Heart left ventricle (tissue), 16 donors: ENCODE measurements around the gene ACTN2. TPM values are rescaled to one million over a fixed set of nuclear protein-coding genes. Genes with fewer than 3 reads are reported as not detected.
"Not testable (repeated sequence)": the region's sequence is repeated elsewhere in the genome, so short reads cannot be mapped to it uniquely, and the experiment has no call there.

Experiments used
- ATAC-seq, 4 donors: fragments of 200-7000 bp; cut with Tn5 transposase; one replicate each; pipeline ENCODE4 v1.9.1; 2020 to 2022; ENCODE audit warnings: moderate library complexity in 4 of 4, mild to moderate bottlenecking in 3 of 4, moderate number of reproducible peaks in 1 of 4
- DNase-seq, 5 donors: peaks; one replicate each; pipeline ENCODE4 v3.0.0-alpha.2; 2020
- H3K27ac ChIP-seq, 12 donors: fragments of 200-600 bp; sonication (generic) in 4 of 12; one replicate each; pipeline versions ENCODE4 v1.5.0 to v1.8.0; 2016 to 2022; ENCODE audit warnings: mild to moderate bottlenecking in 2 of 12
- H3K27me3 ChIP-seq, 9 donors: fragments of 200-600 bp; sonication (generic) in 2 of 9; one replicate each; pipeline versions ENCODE4 v1.5.1 to v1.8.0; 2016 to 2022; ENCODE audit warnings: mild to moderate bottlenecking in 3 of 9
- H3K36me3 ChIP-seq, 9 donors: fragments of 200-600 bp; sonication (generic) in 2 of 9; one replicate each; pipeline versions ENCODE4 v1.5.0 to v1.8.0; 2018 to 2022; ENCODE audit warnings: mild to moderate bottlenecking in 2 of 9
- H3K4me1 ChIP-seq, 12 donors: fragments of 200-600 bp; sonication (generic) in 4 of 12; one replicate each; pipeline versions ENCODE4 v1.5.0 to v1.8.0; 2016 to 2022; ENCODE audit warnings: mild to moderate bottlenecking in 3 of 12
- H3K4me3 ChIP-seq, 12 donors: fragments of 200-600 bp; sonication (generic) in 4 of 12; one replicate each; pipeline versions ENCODE4 v1.5.0 to v1.8.0; 2017 to 2022; ENCODE audit warnings: mild to moderate bottlenecking in 9 of 12, moderate library complexity in 4 of 12
- H3K9me3 ChIP-seq, 12 donors: fragments of 200-600 bp; sonication (generic) in 4 of 12; one replicate each; pipeline versions ENCODE4 v1.5.0 to v1.8.0; 2016 to 2022; ENCODE audit warnings: mild to moderate bottlenecking in 1 of 12
- POLR2A ChIP-seq, 2 donors: fragments of 450-650 bp; IDR thresholded peaks; one replicate each; pipeline ENCODE4 v1.6.1; 2017; ENCODE audit warnings: antibody characterized with exemption in 2 of 2, mild to moderate bottlenecking in 2 of 2, moderate library complexity in 2 of 2
- WGBS, 4 donors: extraction: QIAGEN DNeasy Blood & Tissue Kit in 2 of 4; methylation state at CpG; one replicate each; pipeline versions ENCODE4 v1.1.5 to v1.1.7; 2013 to 2018; 5-methylcytosine and 5-hydroxymethylcytosine counted together
- intact Hi-C, 10 donors: fragments of 100-400 bp; cut with DNase I; formaldehyde crosslinking; loops; one replicate each; pipeline versions ENCODE4 v1.11.1 to v1.14.2; 2022
- polyA plus RNA-seq, 2 donors: library from polyadenylated mRNA; stranded (reverse); fragments of 200-250 nt; gene quantifications; one replicate each; pipeline ENCODE4 v1.2.3, GENCODE V29; 2013
- total RNA-seq, 9 donors: library from RNA; depleted of rRNA in 2 of 9; stranded (reverse); fragments of >200 nt in 2 of 9; fragmentation: NEBNext Ultra II Directional in 3 of 9; extraction: Animal tissue kit (Norgen Biotek cat#: 25700) in 3 of 9; gene quantifications; one replicate each; pipeline versions ENCODE4 v1.1.0 to v1.2.4, GENCODE V29; 2016 to 2023
- TF ChIP-seq, protein P1 (sequence below), 12 donors: fragments of 200-600 bp; sonication (generic) in 4 of 12; IDR thresholded peaks; one replicate each; pipeline versions ENCODE4 v1.5.0 to v1.8.0; 2018 to 2022; ENCODE audit warnings: antibody characterized with exemption in 12 of 12, mild to moderate bottlenecking in 5 of 12
- donor health status: ischemic (EF 13 %, LVEDD 7.1; RV severe dilation, severe dysfunction).
- donor health status: healthy with polysubstance abuse.
- donor health status: DM: no; HTN: yes; CAD: no.
- donor health status: DM: no; HTN: no; CAD: no.
- donor health status: ischemic (EF 25% LVEDD 6.9; RV normal size, moderate dysfunction).
- donor health status: ischemic (EF 25% LVEDD 5.7; RV mildly dilated, moderate dysfunction).
- donor health status: healthy.
- donor health status: DM: yes; HTN: yes; CAD: no.
- donor health status: ischemic (EF 35%, LVEDD 5.7; RV mildly dilated, moderate dysfunction).
- donor health status: nonischemic (EF 11% LVEDD 7.7; RV severe dilation, severe dysfunction).
- donor health status: DM: yes; HTN: yes; CAD: no.
- donor health status: PGD.
- donor health status: ischemic (EF 29% LVEDD 5.4; RV normal size, mild dysfunction).
- donor health status: nonischemic (EF 23%, LVEDD 6.1; RV moderate dilation, normal function).

The ACTN2 gene
- total and polyA plus RNA-seq, 11 donors: 1,024 to 4,007 (median 2,848) TPM

DNA sequence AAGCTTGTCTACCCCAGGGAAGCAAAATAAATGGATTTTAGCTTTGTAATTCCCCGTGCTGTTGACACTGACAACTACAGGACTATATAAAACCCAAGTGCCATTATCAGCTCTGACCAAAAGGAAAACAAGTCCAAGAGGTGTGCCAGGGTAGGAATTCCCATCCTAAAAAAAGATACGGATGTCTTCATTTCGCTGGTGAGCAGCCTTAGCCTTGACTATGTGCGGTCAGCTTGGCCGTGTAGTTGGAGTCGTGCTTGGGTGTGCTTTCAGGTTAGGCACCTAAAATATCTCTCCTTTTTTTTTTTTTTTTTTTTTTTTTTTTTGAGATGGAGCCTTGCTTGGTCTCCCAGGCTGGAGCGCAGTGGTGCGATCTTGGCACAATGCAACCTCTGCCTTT, 28.9 kb upstream of the ACTN2 start:
- intact Hi-C loops: no loop called here
- peak; percentile 43 to 73 (median 48) for ATAC-seq
- WGBS, 4 donors: 58 to 71% (median 66%) methylated on average over 8 of the region's 8 CpGs

DNA sequence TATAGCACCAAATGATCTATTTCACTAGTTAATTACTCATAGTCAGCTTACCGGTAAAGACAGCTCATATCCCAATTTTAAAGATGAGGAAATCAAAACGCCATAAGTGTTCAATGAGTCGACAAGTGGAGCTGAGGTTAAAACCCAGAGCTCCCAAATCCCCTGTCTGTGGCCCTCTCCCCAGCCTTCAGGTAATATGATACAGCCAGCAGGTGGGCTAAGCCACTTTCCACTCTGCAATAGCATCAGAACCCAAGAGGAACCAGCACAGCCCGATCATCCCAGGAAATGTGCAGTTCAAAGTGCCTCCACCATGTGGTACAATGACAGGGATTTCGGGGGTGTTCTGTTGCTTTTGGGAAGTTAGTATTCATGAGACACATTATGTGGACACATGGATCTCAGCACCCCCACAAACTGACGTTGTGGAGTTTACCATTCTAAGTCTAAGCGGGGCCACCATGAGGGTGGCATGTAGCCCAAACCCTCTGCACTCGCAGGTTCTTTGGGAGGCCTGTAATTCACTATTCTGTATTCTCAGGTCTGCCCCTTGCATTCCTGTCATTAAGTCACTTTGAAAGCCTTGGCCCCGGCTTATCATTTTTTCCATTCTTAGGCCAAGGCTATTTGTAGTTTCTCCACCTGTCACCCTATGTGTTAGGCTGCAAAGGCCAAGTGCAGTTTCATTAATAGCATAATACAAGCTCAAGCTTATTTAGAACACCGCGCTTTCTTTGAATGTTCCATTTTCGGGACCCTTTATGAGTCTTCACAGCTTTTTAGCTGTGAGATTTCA, 26.3 kb upstream of the ACTN2 start:
- no peaks in the 10 kb centered on the region for H3K27me3 ChIP-seq
- peak overlapping the region in 8 of 12 donors; percentile 22 to 72 (median 61) for H3K27ac ChIP-seq
- no peak overlapping the region for H3K4me3 ChIP-seq
- H3K36me3 ChIP-seq: no peaks in the 10 kb centered on the region
- 50 to 58% (median 56%) methylated on average over 12 of the region's 12 CpGs for WGBS, 4 donors
- no peak for TF ChIP-seq POLR2A (IDR thresholded peaks at IDR 0.05)
- TF ChIP-seq, protein P1, sequence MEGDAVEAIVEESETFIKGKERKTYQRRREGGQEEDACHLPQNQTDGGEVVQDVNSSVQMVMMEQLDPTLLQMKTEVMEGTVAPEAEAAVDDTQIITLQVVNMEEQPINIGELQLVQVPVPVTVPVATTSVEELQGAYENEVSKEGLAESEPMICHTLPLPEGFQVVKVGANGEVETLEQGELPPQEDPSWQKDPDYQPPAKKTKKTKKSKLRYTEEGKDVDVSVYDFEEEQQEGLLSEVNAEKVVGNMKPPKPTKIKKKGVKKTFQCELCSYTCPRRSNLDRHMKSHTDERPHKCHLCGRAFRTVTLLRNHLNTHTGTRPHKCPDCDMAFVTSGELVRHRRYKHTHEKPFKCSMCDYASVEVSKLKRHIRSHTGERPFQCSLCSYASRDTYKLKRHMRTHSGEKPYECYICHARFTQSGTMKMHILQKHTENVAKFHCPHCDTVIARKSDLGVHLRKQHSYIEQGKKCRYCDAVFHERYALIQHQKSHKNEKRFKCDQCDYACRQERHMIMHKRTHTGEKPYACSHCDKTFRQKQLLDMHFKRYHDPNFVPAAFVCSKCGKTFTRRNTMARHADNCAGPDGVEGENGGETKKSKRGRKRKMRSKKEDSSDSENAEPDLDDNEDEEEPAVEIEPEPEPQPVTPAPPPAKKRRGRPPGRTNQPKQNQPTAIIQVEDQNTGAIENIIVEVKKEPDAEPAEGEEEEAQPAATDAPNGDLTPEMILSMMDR (IDR thresholded peaks at IDR 0.05): no peak
- ATAC-seq (peak; percentile 82 to 91 (median 86)), DNase-seq (peak in 1 of 5 donors; percentile 30)
- peaks cover 0 to 18% (median 1%) of the 10 kb centered on the region in 12 donors for H3K4me1 ChIP-seq
- no peaks in the 10 kb centered on the region for H3K9me3 ChIP-seq
- intact Hi-C loops: no loop called here

More for the DNA sequence above, 28.9 kb upstream of the ACTN2 start:
- Histone ChIP-seq H3K9me3 (no peaks in the 10 kb centered on the region), H3K4me3 (no peak overlapping the region), H3K4me1 (peaks cover 0 to 18% (median 0%) of the 10 kb centered on the region in 12 donors), H3K27ac (peak overlapping the region in 5 of 12 donors; percentile 13 to 62 (median 32)), H3K27me3 (no peaks in the 10 kb centered on the region), H3K36me3 (no peaks in the 10 kb centered on the region)
- peak in 1 of 5 donors; percentile 29 for DNase-seq
- TF ChIP-seq, protein P1 (IDR thresholded peaks at IDR 0.05): no peak
- no peak for TF ChIP-seq POLR2A (IDR thresholded peaks at IDR 0.05)

DNA sequence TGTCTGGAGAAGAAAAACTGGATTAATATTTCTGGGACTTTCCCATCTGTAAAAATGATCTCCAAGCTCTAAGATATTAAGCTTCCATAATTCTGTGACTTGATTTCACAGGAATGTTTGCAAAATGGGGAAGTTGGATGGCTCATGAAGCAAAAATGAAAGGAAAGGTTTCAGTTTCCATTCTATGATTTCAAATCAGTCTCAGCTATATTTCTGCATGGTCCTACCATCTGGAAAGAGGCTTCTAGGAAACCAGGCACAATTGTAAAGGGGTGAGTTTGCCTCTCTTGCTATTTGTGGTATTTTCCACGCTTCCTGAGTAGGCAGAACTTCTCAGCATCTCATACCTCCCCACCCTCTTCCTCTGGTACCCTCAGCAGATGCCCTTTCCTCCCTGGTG, 22.4 kb upstream of the ACTN2 start:
- Histone ChIP-seq H3K9me3 (no peaks in the 10 kb centered on the region), H3K4me3 (no peak overlapping the region), H3K27me3 (no peaks in the 10 kb centered on the region), H3K36me3 (no peaks in the 10 kb centered on the region), H3K27ac (peak overlapping the region in 1 of 12 donors; percentile 7), H3K4me1 (peaks cover 0 to 9% (median 1%) of the 10 kb centered on the region in 12 donors)
- DNase-seq (no peak), ATAC-seq (no peak)
- 68 to 73% (median 73%) methylated on average over 1 of the region's 1 CpG for WGBS, 4 donors
- intact Hi-C loops: no loop called here
- no peak for TF ChIP-seq POLR2A (IDR thresholded peaks at IDR 0.05)
- TF ChIP-seq, protein P1 (IDR thresholded peaks at IDR 0.05): no peak

DNA sequence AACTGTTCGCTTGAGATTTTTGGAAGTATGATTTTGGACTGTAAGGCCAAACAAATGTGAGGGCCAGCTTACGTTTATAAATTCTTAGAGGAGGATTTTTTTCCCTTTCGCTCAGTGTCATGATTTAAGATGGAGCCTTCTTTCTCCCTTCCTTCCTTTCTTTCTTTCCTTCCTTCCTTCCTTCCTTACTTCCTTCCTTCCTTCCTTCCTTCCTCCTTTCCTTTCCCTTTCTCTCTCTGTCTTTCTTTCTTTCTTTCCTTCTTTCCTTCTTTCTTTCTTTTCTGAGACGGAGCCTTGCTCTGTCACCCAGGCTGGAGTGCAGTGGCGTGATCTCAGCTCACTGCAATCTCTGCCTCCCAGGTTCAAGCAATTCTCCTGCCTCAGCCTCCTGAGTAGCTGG, 17.4 kb upstream of the ACTN2 start:
- 88 to 96% (median 92%) methylated on average over 5 of the region's 5 CpGs for WGBS, 4 donors
- ATAC-seq, H3K27me3 ChIP-seq, H3K4me3 ChIP-seq, DNase-seq, H3K36me3 ChIP-seq, H3K27ac ChIP-seq, H3K9me3 ChIP-seq, intact Hi-C loops: not testable (repeated sequence)
- peaks cover 0 to 15% (median 6%) of the 10 kb centered on the region in 12 donors for H3K4me1 ChIP-seq
